GM21515 (cell line): Measurements from ENCODE around the gene NEIL3.

Source experiments
- ATAC-seq: cut with Tn5 transposase; IDR thresholded peaks from one replicate; pipeline ENCODE4 v1.9.1; 2021; ENCODE audit not compliant: unreplicated experiment

The NEIL3 gene

DNA sequence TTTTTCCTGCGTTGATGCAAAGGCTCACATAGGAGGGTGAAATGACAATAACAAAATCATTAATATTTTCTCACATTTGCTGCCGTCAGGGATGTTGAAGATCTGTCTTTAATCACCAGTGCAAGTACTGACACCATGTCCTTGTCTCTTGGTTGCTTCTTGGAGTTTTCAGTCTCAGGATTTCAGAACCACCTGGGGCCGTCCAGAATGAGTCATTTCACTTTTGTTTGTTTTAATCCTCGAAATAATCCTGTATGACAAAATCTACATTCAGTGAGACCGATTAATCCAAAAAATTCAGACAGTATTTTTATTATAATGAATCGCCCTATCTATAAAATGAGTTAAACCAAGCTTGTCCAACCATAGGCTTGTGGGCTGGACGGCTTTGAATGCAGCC lies 47.2 kb downstream of the NEIL3 start:
- ATAC-seq, result no peak

DNA sequence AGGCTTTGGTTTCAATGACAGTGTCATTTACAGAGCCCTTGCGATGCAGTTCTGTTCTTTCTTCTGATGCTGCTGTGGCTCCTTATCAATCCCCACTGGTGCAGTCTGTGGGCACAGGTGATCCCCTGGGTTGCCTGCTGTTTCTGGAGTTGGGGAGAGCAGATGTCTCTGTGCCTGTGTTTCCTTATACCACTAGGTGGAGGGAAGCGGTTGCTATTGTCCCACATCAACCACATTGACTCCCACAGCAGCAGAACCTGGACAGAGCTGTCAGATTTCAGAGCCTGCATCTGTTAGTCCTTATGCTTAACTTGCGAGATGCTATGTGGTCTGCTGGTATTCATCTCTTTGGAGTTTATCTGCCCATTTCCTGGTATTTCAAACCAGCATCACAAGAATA lies 57.7 kb downstream of the NEIL3 start:
- no peak for ATAC-seq

DNA sequence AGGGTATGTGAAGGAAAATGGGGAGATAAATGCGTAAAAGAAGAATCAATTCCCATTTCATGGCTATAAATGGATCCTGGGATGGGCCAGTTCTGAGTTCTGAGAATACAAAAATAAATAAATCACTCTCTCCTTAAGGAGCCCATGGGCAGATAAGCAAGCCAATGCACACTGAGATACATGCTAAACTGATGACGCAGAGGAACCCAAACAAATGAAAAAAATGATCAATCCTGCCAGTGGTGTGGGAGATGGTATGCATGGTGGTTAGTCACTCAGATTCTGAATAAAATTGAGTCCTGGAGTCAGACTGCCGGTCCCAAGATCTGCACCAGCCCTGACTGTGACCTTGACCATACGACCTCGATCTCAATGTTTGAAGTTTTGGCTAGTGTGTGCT lies 59.7 kb downstream of the NEIL3 start:
- no peak for ATAC-seq

DNA sequence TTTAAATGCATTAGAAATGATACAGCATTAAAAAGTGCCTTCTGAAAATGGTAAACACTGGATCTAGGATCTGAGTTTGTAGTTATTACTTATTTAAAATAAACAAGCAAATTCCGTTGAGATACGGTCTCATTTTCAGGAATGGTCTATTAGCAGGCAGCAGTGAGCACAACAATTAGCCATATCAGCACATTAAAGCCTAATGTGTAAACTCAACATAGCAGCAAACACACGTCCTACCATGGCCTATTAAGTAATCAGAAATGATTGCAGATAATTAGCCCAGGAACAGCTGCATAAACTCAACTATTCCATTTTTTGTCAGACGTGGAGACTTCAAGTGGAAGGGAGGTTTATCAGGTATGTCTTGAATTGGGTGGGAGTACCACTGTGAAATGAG lies 61.8 kb downstream of the NEIL3 start:
- no peak for ATAC-seq

DNA sequence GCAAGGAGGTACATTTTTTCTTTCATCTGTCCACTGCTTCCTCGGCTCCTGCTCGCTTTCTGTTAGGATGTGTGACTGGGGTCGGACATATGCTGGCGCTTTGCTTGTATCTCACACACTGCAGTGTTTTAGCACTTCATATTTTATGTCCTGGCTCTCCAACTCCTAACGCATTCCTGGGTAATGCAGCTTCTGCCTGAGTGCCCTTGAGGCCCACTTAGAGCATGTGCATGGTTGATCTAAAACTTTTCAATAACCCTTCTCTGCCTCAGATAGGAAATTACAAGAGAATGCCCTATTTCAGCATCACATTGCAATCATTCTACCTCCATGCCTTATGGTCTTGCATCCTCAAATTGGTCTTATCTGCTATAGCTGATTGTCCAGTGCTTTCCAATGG lies 65.3 kb downstream of the NEIL3 start:
- no peak for ATAC-seq

DNA sequence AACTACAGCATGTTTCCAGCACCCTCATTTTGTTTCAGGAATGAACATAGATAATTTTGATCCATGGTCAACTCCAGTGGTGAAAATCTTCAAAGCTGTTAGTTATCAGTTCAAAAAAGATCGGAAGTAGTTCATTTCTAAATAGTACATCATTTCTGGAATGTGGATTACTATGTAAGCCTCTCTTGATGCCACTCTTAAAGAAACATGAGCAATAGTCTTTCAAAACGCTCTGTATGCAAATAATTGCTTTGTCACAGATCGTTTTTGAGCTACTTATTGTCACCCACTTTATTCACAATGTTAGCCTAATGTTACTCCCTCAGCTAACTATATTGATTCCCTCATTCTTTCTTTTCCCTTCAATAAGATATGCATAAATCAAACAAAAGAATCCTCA lies 65.7 kb downstream of the NEIL3 start:
- no peak for ATAC-seq

DNA sequence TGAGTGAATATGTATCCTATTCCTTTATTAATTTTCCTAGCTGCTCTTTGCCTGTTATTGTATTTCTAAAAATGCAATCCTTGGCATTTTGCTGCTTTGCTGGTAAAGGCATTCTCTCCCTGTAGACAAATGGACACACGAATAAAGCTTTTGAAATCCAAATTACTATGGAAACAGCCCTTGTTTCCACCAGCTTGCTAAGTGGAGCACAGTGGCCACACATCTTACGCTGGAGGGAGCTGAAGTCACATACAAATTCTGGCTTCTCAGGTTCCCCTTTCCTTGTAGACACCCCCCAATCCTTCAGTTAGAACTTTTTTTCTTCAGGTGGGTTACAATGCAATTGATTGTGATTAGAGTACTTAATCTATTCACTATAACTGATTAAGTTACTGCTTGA lies 66.3 kb downstream of the NEIL3 start:
- no peak for ATAC-seq

DNA sequence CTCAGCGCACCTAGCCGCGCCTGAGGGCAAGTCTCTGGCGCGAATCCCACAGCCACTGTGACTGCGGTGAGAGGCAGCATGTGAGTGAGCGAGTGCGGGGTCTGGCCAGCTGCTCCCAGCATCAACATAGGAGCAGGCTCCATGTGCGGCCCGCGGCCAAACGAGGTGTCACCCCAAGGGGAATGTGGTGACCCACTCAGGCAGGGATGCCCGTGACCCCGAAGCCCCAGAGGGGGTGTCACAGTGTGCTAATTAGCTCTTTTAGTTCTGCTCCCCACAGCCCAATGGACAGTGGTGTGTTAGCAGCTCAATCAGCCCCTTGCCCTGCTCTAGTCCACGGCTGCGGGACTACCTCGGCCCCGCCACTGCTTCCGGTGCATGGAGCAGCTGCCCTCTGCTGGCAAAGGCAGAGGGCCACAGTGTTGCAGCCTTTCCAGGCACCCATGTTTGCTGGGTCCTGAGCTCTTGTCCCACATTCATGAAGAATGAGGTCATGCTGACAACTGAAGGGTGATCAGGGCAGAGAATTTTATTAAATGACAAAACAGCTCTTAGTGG lies 71.1 kb downstream of the NEIL3 start:
- no peak for ATAC-seq

DNA sequence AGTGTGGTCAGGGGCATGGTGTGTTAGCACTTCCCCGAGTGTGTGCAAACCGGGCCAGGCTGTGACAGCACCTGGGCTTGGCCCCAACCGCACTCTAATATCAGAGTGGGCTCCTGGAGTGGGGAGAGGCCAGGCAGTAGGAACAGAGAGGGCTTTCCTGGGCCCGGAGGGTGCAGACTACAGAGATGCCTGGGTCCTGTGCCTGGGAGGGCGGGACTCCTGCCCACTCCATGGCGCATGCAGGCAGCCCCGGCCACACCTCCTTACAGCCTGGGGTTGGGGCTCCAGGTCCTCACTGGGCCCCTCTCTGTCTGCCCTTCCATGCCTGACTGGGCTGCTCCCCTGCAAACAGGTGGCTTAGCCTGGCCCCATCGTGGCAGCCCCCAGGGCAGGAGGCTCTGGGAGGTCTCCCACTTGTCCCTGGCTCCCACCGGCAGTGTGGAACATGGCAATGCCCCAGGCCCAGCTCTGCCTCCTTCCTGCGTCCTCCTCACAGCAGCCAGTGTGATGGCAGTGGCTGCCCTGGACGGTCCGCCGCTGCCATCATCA lies 72.2 kb downstream of the NEIL3 start:
- no peak for ATAC-seq

DNA sequence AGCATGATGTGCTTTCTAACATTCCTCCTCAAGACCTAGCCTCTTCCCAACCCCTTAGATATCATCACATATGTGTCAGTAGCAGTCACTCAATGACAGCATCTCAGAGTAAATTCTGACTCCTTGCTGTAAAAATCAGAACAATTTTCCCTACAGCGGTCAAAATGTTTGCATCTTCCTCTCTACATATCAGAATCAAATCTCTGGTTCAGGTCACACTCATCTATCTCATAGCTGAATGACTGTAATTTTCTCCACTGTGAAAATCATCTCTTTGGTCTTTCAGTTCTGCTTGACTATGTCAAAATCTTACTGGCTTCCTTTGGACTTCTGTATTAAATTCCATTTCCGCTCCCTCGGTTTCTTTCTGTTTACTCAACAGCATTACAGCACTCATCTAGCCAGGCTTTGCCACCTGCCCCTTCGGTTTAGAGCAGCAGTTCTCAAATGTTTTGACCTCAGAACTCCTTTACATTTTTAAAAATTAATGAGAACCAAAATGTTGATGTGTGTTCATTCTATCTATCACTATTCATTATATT lies 75.3 kb downstream of the NEIL3 start:
- ATAC-seq, result no peak

DNA sequence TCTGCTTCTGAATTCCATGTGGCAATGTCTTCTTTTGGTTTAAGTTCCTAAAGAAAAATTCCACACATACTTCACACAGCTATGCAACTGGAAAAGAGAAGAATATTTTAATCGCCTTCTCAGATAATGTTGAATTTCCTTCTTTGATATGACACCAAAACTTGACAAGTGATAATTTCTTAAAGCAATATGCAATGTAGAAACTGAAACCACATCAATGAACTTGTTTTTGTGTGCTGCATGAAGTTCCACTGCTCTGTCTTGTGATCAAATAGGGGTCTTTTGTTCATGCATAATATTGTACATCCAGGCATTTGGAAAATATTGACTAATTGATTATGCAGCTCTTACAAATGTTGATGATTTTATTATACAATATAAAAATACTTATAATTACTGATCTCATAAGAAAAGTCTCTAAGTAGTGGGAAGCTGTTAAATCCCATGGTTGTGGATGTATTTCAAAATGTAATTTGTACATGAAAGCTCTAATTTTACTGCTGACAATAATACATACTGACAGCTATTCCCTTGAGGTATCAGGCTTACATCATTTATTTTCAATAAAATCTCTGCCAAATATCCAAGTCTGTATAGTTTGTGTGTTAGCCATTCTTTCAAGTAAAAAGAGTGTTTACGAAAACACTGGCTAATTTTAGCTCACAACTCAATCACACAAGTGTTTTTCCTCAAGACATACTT lies 76.1 kb downstream of the NEIL3 start:
- ATAC-seq, result no peak

DNA sequence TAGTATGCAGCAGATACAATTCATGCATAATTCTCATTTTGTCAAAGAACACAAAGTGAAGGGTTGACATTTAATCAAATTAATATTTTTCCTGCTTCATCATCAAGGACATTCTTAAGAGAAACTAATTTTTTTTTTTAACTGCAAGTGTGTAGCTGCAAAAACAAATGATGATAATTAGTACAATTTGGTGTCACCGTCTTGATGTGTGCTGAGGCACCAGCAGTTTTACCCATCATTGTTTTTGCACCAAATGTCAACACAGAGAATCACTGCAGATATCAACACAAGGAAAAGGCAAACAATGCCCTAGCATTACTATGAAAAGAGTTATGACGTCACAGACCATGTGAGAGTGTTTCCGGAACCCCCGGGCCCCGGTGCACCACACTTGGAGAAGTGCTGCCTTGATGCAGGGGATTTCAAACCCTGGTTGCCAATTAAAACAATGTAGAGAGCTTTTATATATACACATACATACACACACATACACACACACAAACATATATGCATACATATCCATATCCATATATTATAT lies 76.7 kb downstream of the NEIL3 start:
- ATAC-seq, result no peak

DNA sequence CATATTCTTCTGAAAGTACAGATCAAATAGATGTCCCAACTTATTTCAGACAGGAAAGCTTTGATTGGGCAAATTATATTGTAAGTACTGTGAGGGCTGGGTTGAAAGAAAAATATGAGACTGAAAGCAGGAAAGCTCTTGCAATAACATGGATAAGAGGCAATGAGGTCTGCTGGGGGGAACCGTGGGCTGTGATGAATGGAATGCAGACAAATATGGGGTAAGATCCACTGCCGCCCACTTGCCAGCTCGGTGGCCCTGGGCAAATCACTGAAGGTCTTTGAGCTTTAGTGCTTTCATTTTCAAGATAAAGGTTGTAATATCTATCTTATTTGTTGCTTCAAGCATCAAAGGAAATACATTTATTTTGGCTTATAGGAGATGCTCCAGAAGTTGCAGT lies 81.6 kb downstream of the NEIL3 start:
- no peak for ATAC-seq

DNA sequence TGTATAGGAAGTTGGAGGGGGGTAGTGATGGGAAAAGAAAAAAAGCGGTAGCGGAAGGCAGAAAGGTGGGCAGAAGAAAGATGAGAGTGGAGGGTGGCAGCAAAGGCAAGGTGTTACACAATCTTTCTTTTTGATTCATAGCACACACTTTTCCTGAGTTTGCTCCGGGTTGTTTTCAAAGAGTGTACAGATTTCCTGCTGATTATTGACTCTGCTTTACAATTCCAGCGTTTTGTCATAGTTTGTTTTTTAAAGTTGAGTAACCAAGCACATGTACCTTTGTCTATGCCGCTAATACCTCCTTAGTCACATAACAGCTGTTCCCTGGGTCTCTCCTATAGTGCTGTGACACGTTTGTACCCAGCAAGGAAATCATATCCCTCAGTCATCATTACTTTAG lies 82.3 kb downstream of the NEIL3 start:
- no peak for ATAC-seq

DNA sequence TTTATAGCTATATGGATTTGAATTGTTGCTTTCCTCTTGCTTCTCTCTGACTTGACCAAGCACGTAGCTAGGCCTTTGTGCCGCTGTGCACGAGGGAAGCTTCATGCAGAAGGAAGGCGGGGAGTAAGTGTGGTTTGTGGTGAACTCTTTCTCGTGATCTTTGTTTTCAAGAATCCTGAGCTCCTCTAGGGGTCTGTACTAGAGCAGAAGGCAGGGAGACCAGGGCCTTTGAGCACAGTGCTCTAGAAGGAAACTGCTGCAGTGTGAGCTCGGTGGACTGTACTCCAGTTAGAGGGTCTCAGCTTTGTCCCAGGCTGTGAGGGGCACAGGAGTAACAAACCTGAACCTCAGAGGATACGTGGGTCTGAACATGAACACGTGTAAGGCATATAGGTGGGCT lies 83.6 kb downstream of the NEIL3 start:
- no peak for ATAC-seq

DNA sequence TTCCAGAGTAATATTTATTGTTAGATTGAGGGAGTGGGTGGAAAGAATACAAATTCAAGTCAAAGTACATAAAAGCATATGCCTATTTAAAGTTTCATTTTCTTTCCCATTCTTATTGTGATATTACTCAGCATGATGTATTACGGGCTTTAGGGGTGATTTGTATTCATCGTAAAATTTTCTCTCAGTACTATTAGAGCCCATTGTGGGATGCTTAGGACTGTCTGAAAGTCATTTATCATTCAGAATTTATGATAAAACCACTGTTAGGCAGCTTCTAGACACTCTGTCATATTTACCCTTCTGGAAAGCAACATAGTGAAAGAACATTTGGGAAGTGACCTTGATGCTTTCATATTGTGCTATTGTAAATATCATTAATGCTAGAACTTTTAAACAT lies 86.7 kb downstream of the NEIL3 start:
- no peak for ATAC-seq

DNA sequence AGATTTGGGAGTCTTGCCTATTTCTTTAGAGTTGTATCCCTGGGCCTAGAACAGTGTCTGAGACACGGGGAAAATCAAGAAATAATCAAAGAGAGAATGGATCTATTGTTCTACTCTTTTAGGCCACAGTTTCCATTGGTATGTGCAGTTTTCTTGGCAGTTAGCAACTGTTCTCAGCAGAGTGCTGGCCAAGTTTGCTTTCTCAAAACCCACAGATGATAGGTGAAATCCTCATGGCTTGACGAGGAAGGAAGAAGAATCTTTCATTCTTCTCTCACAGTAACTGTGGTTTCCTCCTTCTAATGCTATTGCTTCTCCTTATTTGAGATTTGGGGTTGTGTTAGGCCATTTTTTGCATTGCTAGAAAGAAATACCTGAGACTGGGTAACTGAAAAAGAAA lies 90.4 kb downstream of the NEIL3 start:
- no peak for ATAC-seq

DNA sequence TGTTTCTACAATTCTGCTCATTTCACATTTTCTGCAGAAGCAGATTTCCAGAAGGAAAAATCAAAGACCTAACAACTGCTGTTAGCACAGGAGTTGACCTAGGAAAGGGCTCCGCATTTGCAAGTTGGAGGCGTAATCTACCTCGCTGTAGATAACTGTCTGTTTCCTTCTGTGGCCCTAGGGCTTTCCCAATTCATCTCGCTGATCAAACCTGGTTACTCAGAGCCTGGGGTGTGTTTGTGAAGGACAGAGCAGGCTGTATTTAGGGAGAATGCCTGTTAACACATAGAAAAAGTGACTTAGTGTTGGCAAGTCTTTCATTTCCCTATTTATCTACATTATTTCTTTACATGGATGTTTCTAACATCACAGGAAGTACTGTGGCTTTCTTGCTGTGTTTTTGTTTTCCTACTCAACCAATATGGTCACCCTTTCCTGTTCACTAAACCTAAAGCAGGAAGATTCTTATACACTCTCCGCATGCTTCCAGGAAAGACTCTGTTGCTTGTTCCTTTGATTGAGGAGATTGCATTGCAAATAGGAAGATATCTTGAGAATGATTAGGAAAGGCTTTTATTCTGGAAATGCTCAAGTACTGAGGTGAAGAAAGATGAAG lies 92.1 kb downstream of the NEIL3 start:
- no peak for ATAC-seq

DNA sequence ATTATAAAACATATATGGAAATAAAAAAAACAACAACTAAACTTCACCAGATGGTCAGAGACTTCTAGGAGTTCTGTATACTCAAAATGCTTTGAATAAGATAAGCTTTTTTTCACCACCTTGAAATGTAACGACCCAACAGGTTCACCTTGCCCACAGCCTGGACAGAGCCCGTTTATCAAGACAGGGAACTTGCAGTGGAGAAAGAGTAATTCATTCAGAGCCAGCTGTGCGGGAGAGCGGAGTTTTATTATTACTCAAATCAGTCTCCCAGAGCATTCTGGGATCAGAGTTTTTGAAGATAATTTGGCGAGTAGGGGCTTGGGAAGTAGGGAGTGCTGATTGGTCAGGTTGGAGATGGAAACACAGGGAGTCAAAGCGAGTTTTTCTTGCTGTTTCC lies 94.1 kb downstream of the NEIL3 start:
- no peak for ATAC-seq

DNA sequence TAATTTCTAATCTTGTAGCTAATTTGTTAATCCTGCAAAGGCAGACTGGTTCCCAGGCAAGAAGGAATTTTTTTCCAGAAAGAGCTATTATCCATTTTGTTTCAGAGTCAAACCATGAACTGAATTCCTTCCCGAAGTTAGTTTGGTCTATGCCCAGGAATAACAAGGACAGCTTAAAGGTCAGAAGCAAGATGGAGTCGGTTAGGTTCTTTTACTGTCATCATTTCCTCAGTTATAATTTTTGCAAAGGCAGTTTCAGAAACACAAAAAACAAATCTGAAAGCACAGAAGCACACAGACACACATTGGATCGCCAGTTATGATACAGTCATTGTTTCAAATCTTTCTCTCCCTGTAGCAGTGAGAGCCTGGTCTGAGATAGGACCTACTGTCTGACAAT lies 94.7 kb downstream of the NEIL3 start:
- no peak for ATAC-seq

DNA sequence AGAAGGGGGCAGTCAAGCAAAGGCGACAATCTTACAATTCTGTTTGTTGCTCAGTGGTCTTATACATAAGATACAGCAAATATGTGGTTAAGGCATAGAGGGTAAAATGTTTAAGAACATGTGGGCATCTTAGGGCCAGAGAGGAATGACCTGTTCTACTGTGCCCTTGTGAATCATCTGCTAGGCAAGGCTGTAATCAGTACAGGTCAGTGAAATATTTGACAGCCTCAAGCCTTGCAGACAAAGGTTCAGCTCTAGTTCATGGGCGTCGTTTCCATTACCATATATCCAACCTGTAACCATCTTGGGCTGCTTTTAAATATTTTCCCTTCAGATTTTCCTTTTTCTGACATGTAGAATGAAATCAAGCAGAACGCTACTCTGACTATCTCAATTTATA lies 95.3 kb downstream of the NEIL3 start:
- ATAC-seq, result no peak

DNA sequence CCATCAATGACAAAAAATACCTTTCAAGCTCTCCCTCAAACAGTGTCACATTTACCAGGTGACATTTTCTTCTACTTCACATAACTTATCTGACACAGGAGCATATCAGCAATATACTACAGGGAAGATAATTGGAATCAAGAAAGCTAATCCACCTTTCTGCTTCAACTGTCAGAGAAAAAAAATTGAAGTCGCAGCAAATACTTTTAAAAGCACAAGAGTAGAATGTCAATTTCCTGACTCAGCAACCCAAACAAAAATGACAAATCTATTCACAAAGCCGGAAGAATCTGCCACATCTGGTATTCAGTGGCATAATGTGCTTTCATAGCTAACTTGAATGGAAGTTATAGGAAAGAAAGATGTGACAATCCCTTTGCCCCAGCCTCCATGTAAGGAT lies 95.8 kb downstream of the NEIL3 start:
- no peak for ATAC-seq
